DOHH2 (cell line): ENCODE data around the gene PGBD4.

Experiments
- H3F3A ChIP-seq: fragments of 200-600 bp; sonication (generic), shearing (Covaris generic); 2 replicates; pipeline ENCODE4 v1.6.0; 2016; ENCODE audit warnings: antibody characterized with exemption, mild to moderate bottlenecking; ENCODE audit not compliant: control insufficient read depth, insufficient read depth
- H3K27ac ChIP-seq: fragments of 200-600 bp; sonication (generic); 2 replicates; pipeline ENCODE4 v1.5.1; 2014; ENCODE audit warnings: low read depth, mild to moderate bottlenecking, low read length, moderate library complexity
- H3K27me3 ChIP-seq: fragments of 200-600 bp; sonication (generic); 2 replicates; pipeline ENCODE4 v1.6.1; 2014; ENCODE audit warnings: mild to moderate bottlenecking, low read length, mixed read lengths; ENCODE audit not compliant: control insufficient read depth
- H3K36me3 ChIP-seq: fragments of 200-600 bp; sonication (generic); 2 replicates; pipeline ENCODE4 v1.6.1; 2014; ENCODE audit warnings: mild to moderate bottlenecking, low read length, moderate library complexity, mixed read lengths; ENCODE audit not compliant: control insufficient read depth
- H3K4me1 ChIP-seq: fragments of 200-600 bp; sonication (generic); 2 replicates; pipeline ENCODE4 v1.6.1; 2014; ENCODE audit warnings: mild to moderate bottlenecking, low read length, mixed read lengths; ENCODE audit not compliant: control insufficient read depth
- H3K4me2 ChIP-seq: fragments of 200-600 bp; sonication (generic); 2 replicates; pipeline ENCODE4 v1.6.0; 2014; ENCODE audit warnings: mild to moderate bottlenecking, low read length, moderate library complexity
- H3K4me3 ChIP-seq: fragments of 200-600 bp; sonication (generic); 2 replicates; pipeline ENCODE4 v1.5.1; 2014; ENCODE audit warnings: mild to moderate bottlenecking, low read length, mixed read lengths
- H3K79me2 ChIP-seq: fragments of 200-600 bp; sonication (generic); 2 replicates; pipeline ENCODE4 v1.6.1; 2014; ENCODE audit warnings: mild to moderate bottlenecking, low read length, mixed read lengths; ENCODE audit not compliant: control insufficient read depth
- H3K9me2 ChIP-seq: fragments of 200-600 bp; sonication (generic); replicated peaks from 2 replicates; pipeline ENCODE4 v1.6.1; 2014; ENCODE audit warnings: mild to moderate bottlenecking, low read length, mixed read lengths; ENCODE audit not compliant: control insufficient read depth
- H3K9me3 ChIP-seq: fragments of 200-600 bp; sonication (generic); 2 replicates; pipeline ENCODE4 v1.6.1; 2014; ENCODE audit warnings: antibody characterized with exemption, low read length, mixed read lengths; ENCODE audit not compliant: control insufficient read depth, insufficient read depth
- H4K20me1 ChIP-seq: fragments of 200-600 bp; sonication (generic); 2 replicates; pipeline ENCODE4 v1.6.0; 2014; ENCODE audit warnings: low read depth, mild to moderate bottlenecking, antibody characterized with exemption, low read length, moderate library complexity; ENCODE audit not compliant: control insufficient read depth, insufficient read depth
- EZH2phosphoT487 ChIP-seq: fragments of 200-600 bp; sonication (generic); IDR thresholded peaks from 2 replicates; pipeline ENCODE4 v1.6.1; 2017; ENCODE audit warnings: borderline replicate concordance, mild to moderate bottlenecking, antibody characterized with exemption, low read length, moderate library complexity, mixed read lengths
- TF ChIP-seq, protein P1 (sequence below): fragments of 200-600 bp; sonication (generic); IDR thresholded peaks from one replicate; pipeline ENCODE4 v1.5.1; 2014; ENCODE audit warnings: antibody characterized with exemption, mild to moderate bottlenecking, low read depth, low read length; ENCODE audit not compliant: poor library complexity, severe bottlenecking

The PGBD4 gene

DNA sequence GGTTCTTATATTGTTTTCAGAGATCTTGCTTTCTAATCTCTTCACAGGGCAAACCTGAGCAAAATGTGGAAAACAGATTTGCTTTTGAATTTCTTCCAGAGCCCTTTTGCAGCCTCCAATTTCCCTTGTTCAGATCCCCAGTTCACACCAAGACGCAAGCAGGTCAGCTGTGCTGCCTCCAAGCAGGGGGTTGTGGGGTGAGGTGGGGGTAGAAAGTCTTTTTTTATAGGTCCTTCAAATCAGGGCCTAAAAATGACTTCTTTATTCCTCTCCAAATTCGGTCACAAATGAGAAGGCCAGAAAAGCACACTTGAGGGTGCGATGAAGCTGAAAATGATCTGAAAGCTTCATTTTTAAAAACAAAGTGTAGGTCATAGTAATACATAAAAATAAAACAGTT is 36.6 kb upstream of the PGBD4 start:
- Histone ChIP-seq H3K79me2 (no peaks in the 10 kb centered on the region), H3K27me3 (no peaks in the 10 kb centered on the region), H3K9me2 (no peaks in the 10 kb centered on the region), H3K4me3 (no peak overlapping the region), H4K20me1 (no peaks in the 10 kb centered on the region), H3K36me3 (no peaks in the 10 kb centered on the region), H3K9me3 (no peaks in the 10 kb centered on the region), H3K4me1 (peaks cover 13% of the 10 kb centered on the region), H3K27ac (0 out of 2 replicates have a peak overlapping the region, but pooled peaks have one; percentile 0), H3F3A (no peaks in the 10 kb centered on the region), H3K4me2 (0 out of 2 replicates have a peak overlapping the region, but pooled peaks have one; percentile 9)
- TF ChIP-seq EZH2phosphoT487: no peak
- TF ChIP-seq, protein P1, sequence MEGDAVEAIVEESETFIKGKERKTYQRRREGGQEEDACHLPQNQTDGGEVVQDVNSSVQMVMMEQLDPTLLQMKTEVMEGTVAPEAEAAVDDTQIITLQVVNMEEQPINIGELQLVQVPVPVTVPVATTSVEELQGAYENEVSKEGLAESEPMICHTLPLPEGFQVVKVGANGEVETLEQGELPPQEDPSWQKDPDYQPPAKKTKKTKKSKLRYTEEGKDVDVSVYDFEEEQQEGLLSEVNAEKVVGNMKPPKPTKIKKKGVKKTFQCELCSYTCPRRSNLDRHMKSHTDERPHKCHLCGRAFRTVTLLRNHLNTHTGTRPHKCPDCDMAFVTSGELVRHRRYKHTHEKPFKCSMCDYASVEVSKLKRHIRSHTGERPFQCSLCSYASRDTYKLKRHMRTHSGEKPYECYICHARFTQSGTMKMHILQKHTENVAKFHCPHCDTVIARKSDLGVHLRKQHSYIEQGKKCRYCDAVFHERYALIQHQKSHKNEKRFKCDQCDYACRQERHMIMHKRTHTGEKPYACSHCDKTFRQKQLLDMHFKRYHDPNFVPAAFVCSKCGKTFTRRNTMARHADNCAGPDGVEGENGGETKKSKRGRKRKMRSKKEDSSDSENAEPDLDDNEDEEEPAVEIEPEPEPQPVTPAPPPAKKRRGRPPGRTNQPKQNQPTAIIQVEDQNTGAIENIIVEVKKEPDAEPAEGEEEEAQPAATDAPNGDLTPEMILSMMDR: no peak

DNA sequence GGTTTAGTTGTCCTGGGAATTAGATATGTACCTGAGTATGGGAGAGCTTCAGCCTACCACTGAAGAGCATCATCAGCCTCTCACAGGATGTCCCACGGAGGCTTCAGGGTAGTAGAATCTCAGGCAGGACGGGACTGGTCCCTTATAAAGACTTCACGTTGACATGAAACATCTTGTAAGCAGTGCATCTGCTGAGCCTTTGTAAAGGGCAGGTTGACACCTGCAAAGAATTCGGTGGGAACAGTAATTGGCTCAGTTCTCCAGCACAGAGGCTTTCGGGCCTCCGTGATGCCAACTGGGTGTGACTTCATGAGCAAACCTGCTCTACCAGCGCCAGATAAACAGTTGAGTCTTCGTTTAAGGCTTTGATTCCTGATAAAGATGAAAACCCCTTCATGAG is 35.9 kb upstream of the PGBD4 start:
- no peaks in the 10 kb centered on the region for H3F3A ChIP-seq
- H3K27ac ChIP-seq: 0 out of 2 replicates have a peak overlapping the region, but pooled peaks have one; percentile 0
- H3K27me3 ChIP-seq: no peaks in the 10 kb centered on the region
- H3K36me3 ChIP-seq: no peaks in the 10 kb centered on the region
- no peak overlapping the region for H3K4me3 ChIP-seq
- no peak for TF ChIP-seq EZH2phosphoT487
- TF ChIP-seq, protein P1: no peak
- no peaks in the 10 kb centered on the region for H3K9me3 ChIP-seq
- no peaks in the 10 kb centered on the region for H4K20me1 ChIP-seq
- H3K4me1 ChIP-seq: peaks cover 13% of the 10 kb centered on the region
- no peaks in the 10 kb centered on the region for H3K9me2 ChIP-seq
- H3K79me2 ChIP-seq: no peaks in the 10 kb centered on the region
- H3K4me2 ChIP-seq: no peak overlapping the region

DNA sequence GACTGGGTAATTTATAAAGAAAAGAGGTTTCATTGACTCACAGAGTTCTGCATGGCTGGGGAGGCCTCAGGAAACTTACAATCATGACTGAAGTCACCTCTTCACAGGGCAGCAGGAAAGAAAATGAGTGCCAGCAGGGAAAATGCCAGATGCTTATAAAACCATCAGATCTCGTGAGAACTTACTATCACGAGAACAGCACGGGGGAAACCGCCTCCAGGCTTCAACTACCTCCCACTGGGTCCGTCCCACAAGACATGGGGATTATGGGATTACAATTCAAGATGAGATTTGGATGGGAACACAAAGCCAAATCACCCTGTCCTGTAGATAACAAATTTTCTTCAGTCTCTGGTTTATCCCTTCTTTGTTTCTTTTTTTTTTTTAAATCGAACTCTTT is 31.9 kb upstream of the PGBD4 start:
- no peaks in the 10 kb centered on the region for H3K9me3 ChIP-seq
- H3K79me2 ChIP-seq: no peaks in the 10 kb centered on the region
- H3F3A ChIP-seq: no peaks in the 10 kb centered on the region
- no peak overlapping the region for H3K4me3 ChIP-seq
- no peaks in the 10 kb centered on the region for H3K9me2 ChIP-seq
- no peaks in the 10 kb centered on the region for H3K27me3 ChIP-seq
- TF ChIP-seq EZH2phosphoT487: no peak
- TF ChIP-seq, protein P1: no peak
- peaks cover 11% of the 10 kb centered on the region for H3K4me1 ChIP-seq
- H3K4me2 ChIP-seq: no peak overlapping the region
- no peak overlapping the region for H3K27ac ChIP-seq
- H3K36me3 ChIP-seq: no peaks in the 10 kb centered on the region
- no peaks in the 10 kb centered on the region for H4K20me1 ChIP-seq
